Common myeloid progenitor, CD34-positive (primary cell): ENCODE results near the gene ACSL1.

Source experiments
- CTCF ChIA-PET: fragments of 350-600 bp; sonication (Branson Sonifier 250); formaldehyde crosslinking; loops from one replicate; lab custom pipeline; 2021; ENCODE audit warnings: antibody characterized with exemption; lab: Charles Lee
- POLR2A ChIA-PET: fragments of 350-600 bp; sonication (Branson Sonifier 250); formaldehyde crosslinking; loops from one replicate; lab custom pipeline; 2021; ENCODE audit warnings: antibody characterized with exemption; lab: Charles Lee
- DNase-seq, 3 donors: peaks; one replicate each; pipeline versions ENCODE4 v3.0.0 to v3.0.0-alpha.2; 2013
- H3K27ac ChIP-seq, 2 experiments: 1 replicate in 1 of 2; 2 replicates in 1 of 2; pipeline ENCODE4 v1.7.0; 2013; ENCODE audit warnings: inconsistent platforms in 2 of 2, low read length in 2 of 2, mild to moderate bottlenecking in 2 of 2, low read depth in 1 of 2, moderate library complexity in 1 of 2; ENCODE audit not compliant: severe bottlenecking in 2 of 2, insufficient read depth in 1 of 2, poor library complexity in 1 of 2
- H3K27me3 ChIP-seq, 5 experiments: replicated peaks in 2 of 5; 1 replicate in 3 of 5; 2 replicates in 2 of 5; pipeline versions ENCODE4 v1.6.1 to v1.7.0; 2013; ENCODE audit warnings: low read length in 4 of 5, mild to moderate bottlenecking in 2 of 5, moderate library complexity in 2 of 5, inconsistent platforms in 1 of 5; ENCODE audit not compliant: insufficient read depth in 5 of 5, control insufficient read depth in 4 of 5
- H3K36me3 ChIP-seq, 4 experiments: 1 replicate in 2 of 4; 2 replicates in 2 of 4; pipeline versions ENCODE4 v1.6.1 to v1.7.0; 2013; ENCODE audit warnings: low read length in 3 of 4, control low read depth in 1 of 4, mild to moderate bottlenecking in 1 of 4; ENCODE audit not compliant: control insufficient read depth in 4 of 4, insufficient read depth in 4 of 4
- H3K4me1 ChIP-seq, 4 experiments: 1 replicate in 3 of 4; 2 replicates in 1 of 4; pipeline versions ENCODE4 v1.6.1 to v1.7.1; 2013; ENCODE audit warnings: low read length in 3 of 4, mild to moderate bottlenecking in 3 of 4, control low read depth in 1 of 4, inconsistent platforms in 1 of 4, moderate library complexity in 1 of 4; ENCODE audit not compliant: control insufficient read depth in 4 of 4, insufficient read depth in 4 of 4; ENCODE audit errors: control extremely low read depth in 1 of 4
- H3K4me3 ChIP-seq, 7 experiments: 1 replicate in 4 of 7; 2 replicates in 3 of 7; pipeline versions ENCODE4 v1.5.1 to v1.7.0; 2013; ENCODE audit warnings: mild to moderate bottlenecking in 7 of 7, low read length in 6 of 7, moderate library complexity in 6 of 7, inconsistent platforms in 2 of 7, low read depth in 2 of 7, control low read depth in 1 of 7; ENCODE audit not compliant: insufficient read depth in 4 of 7, control insufficient read depth in 1 of 7; ENCODE audit errors: extremely low read depth in 1 of 7
- H3K9me3 ChIP-seq, 5 experiments: 1 replicate in 4 of 5; 2 replicates in 1 of 5; pipeline versions ENCODE4 v1.6.1 to v1.7.1; 2013; ENCODE audit warnings: low read length in 4 of 5, mild to moderate bottlenecking in 2 of 5, inconsistent platforms in 1 of 5, low read depth in 1 of 5, moderate library complexity in 1 of 5; ENCODE audit not compliant: control insufficient read depth in 4 of 5, insufficient read depth in 2 of 5; ENCODE audit errors: control extremely low read depth in 1 of 5
- WGBS: methylation state at CpG from one replicate; pipeline ENCODE4 v1.1.5; 2013; ENCODE audit not compliant: insufficient coverage; 5-methylcytosine and 5-hydroxymethylcytosine counted together

ACSL1 gene

GRCh38 chr4:184750926-184751584 lies 74.7 kb downstream of the ACSL1 start:
- Histone ChIP-seq H3K4me1 (peaks cover 24 to 38% (median 32%) of the 10 kb centered on the region in 4 experiments), H3K36me3 (peaks cover under 1 to 15% (median 2%) of the 10 kb centered on the region in 4 experiments), H3K9me3 (no peaks in the 10 kb centered on the region), H3K27me3 (no peaks in the 10 kb centered on the region), H3K4me3 (peak overlapping the region in 1 of 7 experiments; percentile 10), H3K27ac (no peak overlapping the region)
- 88% methylated on average over 8 of the region's 8 CpGs for WGBS
- ChIA-PET POLR2A (interaction anchor here (0.5 kb wide), 1 partner anchor 115 kb away, joined by 3 read pairs; no protein-coding TSS in a partner anchor), CTCF (interaction anchor here (0.6 to 3.7 kb wide), 9 partner anchors 9 to 345 kb away, joined by 3 to 22 read pairs (median 4); no protein-coding TSS in a partner anchor)
- DNase-seq = no peak

- no peaks in the 10 kb centered on the region for H3K27me3 ChIP-seq
- peaks cover 0 to 3% (median 0%) of the 10 kb centered on the region in 5 experiments for H3K9me3 ChIP-seq
- peaks cover 27 to 43% (median 34%) of the 10 kb centered on the region in 4 experiments for H3K4me1 ChIP-seq
- peaks cover 0 to 2% (median 0%) of the 10 kb centered on the region in 4 experiments for H3K36me3 ChIP-seq
- POLR2A ChIA-PET = no interaction called here
- H3K27ac ChIP-seq = no peak overlapping the region
- 86% methylated on average over 8 of the region's 8 CpGs for WGBS
- H3K4me3 ChIP-seq = no peak overlapping the region
- CTCF ChIA-PET = interaction anchor here (3.3 kb wide), 1 partner anchor 73 kb away, joined by 32 read pairs; no protein-coding TSS in a partner anchor
- DNase-seq = no peak
Observed at GRCh38 chr4:184748251-184748652, 77.5 kb downstream of the ACSL1 start.

- WGBS = 65% methylated on average over 4 of the region's 4 CpGs
- H3K4me3 ChIP-seq = peak overlapping the region in 3 of 7 experiments; percentile 1 to 52 (median 19)
- peaks cover 27 to 43% (median 34%) of the 10 kb centered on the region in 4 experiments for H3K4me1 ChIP-seq
- DNase-seq = peak in 2 of 3 donors; percentile 29 to 65
- peaks cover 0 to 3% (median 0%) of the 10 kb centered on the region in 5 experiments for H3K9me3 ChIP-seq
- no peaks in the 10 kb centered on the region for H3K27me3 ChIP-seq
- H3K36me3 ChIP-seq = no peaks in the 10 kb centered on the region
- POLR2A ChIA-PET = interaction anchor here (0.9 kb wide), 1 partner anchor 45 kb away, joined by 4 read pairs; no protein-coding TSS in a partner anchor
- H3K27ac ChIP-seq = peak overlapping the region; percentile 1 to 67
- CTCF ChIA-PET = interaction anchor here (0.8 to 3.3 kb wide), 8 partner anchors 11 to 259 kb away, joined by 3 to 32 read pairs (median 8); partner anchors contain the start of gene CENPU
Observed at GRCh38 chr4:184747034-184747830, 78.5 kb downstream of the ACSL1 start.

- Histone ChIP-seq H3K9me3 (peaks cover 0 to 3% (median 0%) of the 10 kb centered on the region in 5 experiments), H3K4me1 (peaks cover 19 to 34% (median 27%) of the 10 kb centered on the region in 4 experiments), H3K27me3 (no peaks in the 10 kb centered on the region), H3K36me3 (no peaks in the 10 kb centered on the region), H3K27ac (peak overlapping the region; percentile 20 to 67), H3K4me3 (peak overlapping the region in 5 of 7 experiments; percentile 8 to 52 (median 19))
- 0% methylated on average over 4 of the region's 10 CpGs for WGBS
- peak; percentile 87 to 94 (median 93) for DNase-seq
- CTCF ChIA-PET = interaction anchor here (0.6 to 3.3 kb wide), 26 partner anchors 10 to 352 kb away, joined by 3 to 32 read pairs (median 4); partner anchors contain the start of gene CENPU
- POLR2A ChIA-PET = interaction anchor here (0.6 to 1.0 kb wide), 2 partner anchors 13 to 199 kb away, joined by 3 to 4 read pairs; partner anchors contain the start of gene CENPU
Observed at GRCh38 chr4:184745831-184746795, 79.7 kb downstream of the ACSL1 start.

- no peaks in the 10 kb centered on the region for H3K36me3 ChIP-seq
- 100% methylated on average over 5 of the region's 10 CpGs for WGBS
- POLR2A ChIA-PET = no interaction called here
Observed at GRCh38 chr4:184744236-184744635, 81.5 kb downstream of the ACSL1 start.

GRCh38 chr4:184743650-184744049 lies 82.1 kb downstream of the ACSL1 start:
- H3K4me1 ChIP-seq = peaks cover 18 to 44% (median 32%) of the 10 kb centered on the region in 4 experiments
- H3K4me3 ChIP-seq = no peak overlapping the region
- no peak for DNase-seq
- no peaks in the 10 kb centered on the region for H3K27me3 ChIP-seq
- no peaks in the 10 kb centered on the region for H3K36me3 ChIP-seq
- peaks cover 0 to 3% (median 0%) of the 10 kb centered on the region in 5 experiments for H3K9me3 ChIP-seq
- 97% methylated on average over 3 of the region's 4 CpGs for WGBS
- POLR2A ChIA-PET = no interaction called here
- H3K27ac ChIP-seq = no peak overlapping the region
- CTCF ChIA-PET = interaction anchor here (1.3 to 5.0 kb wide), 3 partner anchors 8 to 76 kb away, joined by 3 to 22 read pairs (median 13); no protein-coding TSS in a partner anchor

More at GRCh38 chr4:184744236-184744635, 81.5 kb downstream of the ACSL1 start:
- H3K27me3 ChIP-seq = no peaks in the 10 kb centered on the region
- no peak overlapping the region for H3K4me3 ChIP-seq
- CTCF ChIA-PET = interaction anchor here (1.3 to 5.0 kb wide), 3 partner anchors 7 to 76 kb away, joined by 3 to 22 read pairs (median 13); no protein-coding TSS in a partner anchor
- no peak for DNase-seq
- no peak overlapping the region for H3K27ac ChIP-seq
- peaks cover 18 to 40% (median 32%) of the 10 kb centered on the region in 4 experiments for H3K4me1 ChIP-seq
- peaks cover 0 to 3% (median 0%) of the 10 kb centered on the region in 5 experiments for H3K9me3 ChIP-seq
